Caco-2 (cell line): ENCODE data around the gene CPEB3. TPM values are rescaled to one million over a fixed set of nuclear protein-coding genes. Genes with fewer than 3 reads are reported as not detected.

Experiments used
- BruUV-seq: library from RNA; stranded (reverse); fragments of 400-500 nt; replicated peaks from 2 replicates; lab custom pipeline; 2021; lab: Mats Ljungman, UMichigan
- CTCF ChIA-PET: fragments of 300-600 bp; sonication (Branson Sonifier 250); formaldehyde crosslinking; loops from one replicate; lab custom pipeline; 2022; ENCODE audit warnings: antibody characterized with exemption; lab: Charles Lee
- POLR2A ChIA-PET: fragments of 300-600 bp; sonication (Branson Sonifier 250); formaldehyde crosslinking; loops from one replicate; lab custom pipeline; 2022; ENCODE audit warnings: antibody characterized with exemption; lab: Charles Lee
- DNase-seq, 2 experiments: peaks; one replicate each; pipeline versions ENCODE4 v3.0.0 to v3.0.0-alpha.2; 2020 to 2022
- H3K27me3 ChIP-seq: replicated peaks from 2 replicates; pipeline ENCODE4 v1.6.0; 2011; ENCODE audit warnings: low read length; ENCODE audit not compliant: control insufficient read depth, insufficient read depth
- H3K36me3 ChIP-seq: 2 replicates; pipeline ENCODE4 v1.5.1; 2011; ENCODE audit warnings: low read length; ENCODE audit not compliant: control insufficient read depth, insufficient read depth
- H3K4me1 ChIP-seq: fragments of 250-450 bp; sonication (Bioruptor Pico); 2 replicates; pipeline ENCODE4 v1.5.1; 2020; ENCODE audit warnings: mild to moderate bottlenecking
- H3K4me3 ChIP-seq: 2 replicates; pipeline ENCODE4 v1.5.1; 2011; ENCODE audit warnings: low read depth, mild to moderate bottlenecking, control low read depth, low read length
- H3K9me3 ChIP-seq: fragments of 250-450 bp; sonication (Bioruptor Pico); 2 replicates; pipeline ENCODE4 v1.5.1; 2020; ENCODE audit warnings: mild to moderate bottlenecking, moderate library complexity
- H3K27ac Mint-ChIP-seq: one replicate; pipeline ENCODE4 v1.8.0; 2022; ENCODE audit warnings: mixed read lengths; ENCODE audit not compliant: unreplicated experiment
- H3K27me3 Mint-ChIP-seq: one replicate; pipeline ENCODE4 v1.8.0; 2022; ENCODE audit warnings: mixed read lengths; ENCODE audit not compliant: insufficient read depth, unreplicated experiment
- H3K36me3 Mint-ChIP-seq: one replicate; pipeline ENCODE4 v1.8.0; 2022; ENCODE audit warnings: mild to moderate bottlenecking, mixed read lengths; ENCODE audit not compliant: insufficient read depth, unreplicated experiment
- H3K4me1 Mint-ChIP-seq: one replicate; pipeline ENCODE4 v1.8.0; 2022; ENCODE audit warnings: low read depth, mixed read lengths; ENCODE audit not compliant: unreplicated experiment
- H3K4me3 Mint-ChIP-seq: one replicate; pipeline ENCODE4 v1.8.0; 2022; ENCODE audit warnings: mild to moderate bottlenecking, moderate library complexity, mixed read lengths; ENCODE audit not compliant: unreplicated experiment
- H3K9me3 Mint-ChIP-seq: one replicate; pipeline ENCODE4 v1.8.0; 2022; ENCODE audit warnings: mixed read lengths; ENCODE audit not compliant: unreplicated experiment
- intact Hi-C: fragments of 100-400 bp; cut with micrococcal nuclease; formaldehyde crosslinking; loops from one replicate; pipeline ENCODE4 v1.10.0; 2022; ENCODE audit not compliant: unreplicated experiment
- total RNA-seq: library from RNA; stranded (reverse); gene quantifications from 2 replicates; pipeline ENCODE4 v1.2.3, GENCODE V29; 2022
- TF ChIP-seq, protein P1 (sequence below), 2 experiments: fragments of 200-600 bp in 1 of 2; IDR thresholded peaks; 1 replicate in 1 of 2; 2 replicates in 1 of 2; pipeline versions ENCODE4 v1.5.1 to v1.8.0; 2011 to 2022; ENCODE audit warnings: antibody characterized with exemption in 1 of 2, control low read depth in 1 of 2, inconsistent platforms in 1 of 2, low read depth in 1 of 2, low read length in 1 of 2, mild to moderate bottlenecking in 1 of 2, moderate library complexity in 1 of 2; ENCODE audit not compliant: insufficient read depth in 1 of 2, severe bottlenecking in 1 of 2, unreplicated experiment in 1 of 2

The CPEB3 gene
- total RNA-seq, 1 experiment from 2014 or later: 2.3 TPM

DNA sequence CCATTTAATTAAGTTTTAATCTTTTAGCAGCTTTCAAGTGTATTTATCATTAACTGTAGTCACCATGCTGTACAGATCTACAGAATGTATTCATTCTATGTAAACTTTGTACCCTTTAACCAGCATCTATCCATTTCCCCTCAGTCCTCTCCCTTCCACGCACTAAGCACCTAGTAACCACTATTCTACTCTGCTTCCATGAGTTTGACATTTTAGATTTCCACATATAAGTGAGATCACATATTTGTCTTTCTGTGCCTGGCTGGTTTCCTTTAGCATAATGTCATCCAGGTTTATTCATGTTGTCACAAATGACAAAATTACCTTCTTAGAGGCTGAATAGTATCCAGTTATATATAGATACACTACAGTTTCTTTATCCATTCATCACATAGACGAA, 287.6 kb downstream of the CPEB3 start:
- TF ChIP-seq, protein P1, sequence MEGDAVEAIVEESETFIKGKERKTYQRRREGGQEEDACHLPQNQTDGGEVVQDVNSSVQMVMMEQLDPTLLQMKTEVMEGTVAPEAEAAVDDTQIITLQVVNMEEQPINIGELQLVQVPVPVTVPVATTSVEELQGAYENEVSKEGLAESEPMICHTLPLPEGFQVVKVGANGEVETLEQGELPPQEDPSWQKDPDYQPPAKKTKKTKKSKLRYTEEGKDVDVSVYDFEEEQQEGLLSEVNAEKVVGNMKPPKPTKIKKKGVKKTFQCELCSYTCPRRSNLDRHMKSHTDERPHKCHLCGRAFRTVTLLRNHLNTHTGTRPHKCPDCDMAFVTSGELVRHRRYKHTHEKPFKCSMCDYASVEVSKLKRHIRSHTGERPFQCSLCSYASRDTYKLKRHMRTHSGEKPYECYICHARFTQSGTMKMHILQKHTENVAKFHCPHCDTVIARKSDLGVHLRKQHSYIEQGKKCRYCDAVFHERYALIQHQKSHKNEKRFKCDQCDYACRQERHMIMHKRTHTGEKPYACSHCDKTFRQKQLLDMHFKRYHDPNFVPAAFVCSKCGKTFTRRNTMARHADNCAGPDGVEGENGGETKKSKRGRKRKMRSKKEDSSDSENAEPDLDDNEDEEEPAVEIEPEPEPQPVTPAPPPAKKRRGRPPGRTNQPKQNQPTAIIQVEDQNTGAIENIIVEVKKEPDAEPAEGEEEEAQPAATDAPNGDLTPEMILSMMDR (IDR thresholded peaks at IDR 0.05; ENCODE audit: insufficient read depth in 1 of 2, low read depth in 1 of 2, low read length in 1 of 2, severe bottlenecking in 1 of 2, unreplicated experiment in 1 of 2): no peak
- no peak overlapping the region for H3K27ac Mint-ChIP-seq
- ChIA-PET POLR2A (no interaction called here), CTCF (no interaction called here)
- H3K9me3 Mint-ChIP-seq: peaks cover 19% of the 10 kb centered on the region
- H3K4me1 Mint-ChIP-seq: no peaks in the 10 kb centered on the region
- no peaks in the 10 kb centered on the region for H3K27me3 ChIP-seq
- peaks cover 3% of the 10 kb centered on the region for H3K36me3 ChIP-seq
- BruUV-seq: no TSS peak
- H3K27me3 Mint-ChIP-seq: no peaks in the 10 kb centered on the region
- no peak overlapping the region for H3K4me3 Mint-ChIP-seq
- H3K36me3 Mint-ChIP-seq: peaks cover 72% of the 10 kb centered on the region
- intact Hi-C loops: no loop called here
- no peak for DNase-seq
- H3K9me3 ChIP-seq: 0 out of 2 replicates have a peak, but pooled peaks cover 4% of the 10 kb centered on the region
- H3K4me1 ChIP-seq: no peaks in the 10 kb centered on the region
- H3K4me3 ChIP-seq: no peak overlapping the region

DNA sequence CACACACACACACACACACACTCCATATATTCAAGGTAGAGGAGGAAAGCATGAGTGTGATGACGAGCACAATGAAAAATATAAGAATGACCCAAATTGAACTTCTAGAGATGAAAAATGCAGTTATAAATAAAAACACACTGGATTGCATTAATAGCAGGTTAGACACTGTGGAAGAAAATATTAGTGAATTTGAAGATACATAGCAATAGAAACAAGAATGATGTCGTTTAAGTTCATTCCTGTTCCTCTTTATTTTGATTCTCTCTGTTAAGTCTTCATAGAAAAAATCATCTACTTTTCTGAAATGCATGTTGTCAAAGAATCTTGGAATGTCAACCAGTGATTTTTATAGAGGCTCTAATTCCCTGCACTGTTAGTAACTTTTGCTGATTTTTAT, 288.9 kb downstream of the CPEB3 start:
- Mint-ChIP-seq H3K27ac (no peak overlapping the region), H3K4me3 (no peak overlapping the region), H3K4me1 (no peaks in the 10 kb centered on the region), H3K36me3 (peaks cover 76% of the 10 kb centered on the region), H3K9me3 (peaks cover 19% of the 10 kb centered on the region), H3K27me3 (no peaks in the 10 kb centered on the region)
- ChIA-PET CTCF (no interaction called here), POLR2A (no interaction called here)
- no TSS peak for BruUV-seq
- DNase-seq: no peak
- Histone ChIP-seq H3K9me3 (0 out of 2 replicates have a peak, but pooled peaks cover 4% of the 10 kb centered on the region), H3K36me3 (peaks cover 3% of the 10 kb centered on the region), H3K4me3 (no peak overlapping the region), H3K27me3 (no peaks in the 10 kb centered on the region), H3K4me1 (no peaks in the 10 kb centered on the region)
- intact Hi-C loops: no loop called here
- TF ChIP-seq, protein P1 (IDR thresholded peaks at IDR 0.05; ENCODE audit: insufficient read depth in 1 of 2, low read depth in 1 of 2, low read length in 1 of 2, severe bottlenecking in 1 of 2, unreplicated experiment in 1 of 2): no peak

DNA sequence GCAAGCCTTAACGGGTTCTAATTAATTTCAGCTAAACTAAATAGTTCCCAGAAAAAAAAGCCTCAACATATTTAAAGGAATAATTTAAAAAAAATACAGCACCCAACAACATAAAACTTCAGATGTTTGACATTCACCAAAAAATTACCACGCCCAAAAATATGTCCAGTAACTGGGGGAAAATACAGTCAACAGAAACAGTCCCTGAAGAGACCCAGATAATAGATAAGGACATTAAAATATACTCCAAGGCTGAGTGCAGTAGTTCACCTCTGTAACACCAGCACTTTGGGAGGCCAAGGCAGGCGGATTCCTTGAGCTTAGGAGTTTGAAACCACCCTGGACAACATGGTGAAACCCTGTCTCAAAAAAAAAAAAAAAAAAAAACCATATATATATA, 289.3 kb downstream of the CPEB3 start:
- Mint-ChIP-seq H3K27ac (no peak overlapping the region), H3K4me1 (no peaks in the 10 kb centered on the region), H3K4me3 (no peak overlapping the region), H3K36me3 (peaks cover 77% of the 10 kb centered on the region), H3K9me3 (peaks cover 19% of the 10 kb centered on the region), H3K27me3 (no peaks in the 10 kb centered on the region)
- no TSS peak for BruUV-seq
- Histone ChIP-seq H3K4me3 (no peak overlapping the region), H3K4me1 (no peaks in the 10 kb centered on the region), H3K9me3 (0 out of 2 replicates have a peak, but pooled peaks cover 4% of the 10 kb centered on the region), H3K27me3 (no peaks in the 10 kb centered on the region), H3K36me3 (peaks cover 3% of the 10 kb centered on the region)
- intact Hi-C loops: no loop called here
- CTCF ChIA-PET: no interaction called here
- no peak for DNase-seq
- POLR2A ChIA-PET: no interaction called here
- TF ChIP-seq, protein P1 (IDR thresholded peaks at IDR 0.05; ENCODE audit: insufficient read depth in 1 of 2, low read depth in 1 of 2, low read length in 1 of 2, severe bottlenecking in 1 of 2, unreplicated experiment in 1 of 2): no peak

Other genes with a start within 250 kb of the CPEB3 start
- gene MARCHF5, start 89 bp upstream of the CPEB3 start, total RNA-seq: 30.4 and 33.9 TPM in 2 replicates